GM18517 (cell line): ENCODE results near the gene PIK3R4.

Experiments
- ATAC-seq: cut with Tn5 transposase; IDR thresholded peaks from one replicate; pipeline ENCODE4 v1.9.1; 2021; ENCODE audit warnings: mild to moderate bottlenecking, moderate library complexity; ENCODE audit not compliant: unreplicated experiment

Gene PIK3R4

GRCh38 chr3:130743354-130743753 lies 3.3 kb downstream of the PIK3R4 start:
- ATAC-seq, result no peak

GRCh38 chr3:130741946-130742610 lies 4.6 kb downstream of the PIK3R4 start:
- no peak for ATAC-seq

GRCh38 chr3:130739848-130740247 lies 6.8 kb downstream of the PIK3R4 start:
- ATAC-seq, result no peak

- ATAC-seq, result no peak
Observed at GRCh38 chr3:130738241-130738640, 8.4 kb downstream of the PIK3R4 start.

GRCh38 chr3:130737622-130738021 lies 9.0 kb downstream of the PIK3R4 start:
- no peak for ATAC-seq

- ATAC-seq, result no peak
Observed at GRCh38 chr3:130733236-130733875, 13.3 kb downstream of the PIK3R4 start.

- no peak for ATAC-seq
Observed at GRCh38 chr3:130732501-130732900, 14.1 kb downstream of the PIK3R4 start.

- no peak for ATAC-seq
Observed at GRCh38 chr3:130731817-130732216, 14.8 kb downstream of the PIK3R4 start.

GRCh38 chr3:130729154-130729553 lies 17.5 kb downstream of the PIK3R4 start:
- ATAC-seq, result no peak

GRCh38 chr3:130728037-130728436 lies 18.6 kb downstream of the PIK3R4 start:
- no peak for ATAC-seq

- ATAC-seq, result no peak
Observed at GRCh38 chr3:130725746-130726145, 20.9 kb downstream of the PIK3R4 start.

GRCh38 chr3:130715616-130716015 lies 31.0 kb downstream of the PIK3R4 start:
- ATAC-seq, result no peak

GRCh38 chr3:130712718-130713423 lies 33.8 kb downstream of the PIK3R4 start:
- no peak for ATAC-seq

GRCh38 chr3:130711565-130712324 lies 34.9 kb downstream of the PIK3R4 start:
- no peak for ATAC-seq

GRCh38 chr3:130709671-130710070 lies 37.0 kb downstream of the PIK3R4 start:
- ATAC-seq, result no peak

- ATAC-seq, result no peak
Observed at GRCh38 chr3:130707902-130708601, 38.6 kb downstream of the PIK3R4 start.

GRCh38 chr3:130705501-130705900 lies 41.1 kb downstream of the PIK3R4 start:
- no peak for ATAC-seq

- ATAC-seq, result no peak
Observed at GRCh38 chr3:130702985-130703384, 43.6 kb downstream of the PIK3R4 start.

GRCh38 chr3:130700541-130700940 lies 46.1 kb downstream of the PIK3R4 start:
- ATAC-seq, result no peak

- no peak for ATAC-seq
Observed at GRCh38 chr3:130699765-130700164, 46.9 kb downstream of the PIK3R4 start.

GRCh38 chr3:130693314-130693713 lies 53.3 kb downstream of the PIK3R4 start:
- ATAC-seq, result no peak
